Measurements from ENCODE around the gene FLNB.
"Not testable (repeated sequence)": the region's sequence is repeated elsewhere in the genome, so short reads cannot be mapped to it uniquely, and the experiment has no call there.

The FLNB gene

DNA sequence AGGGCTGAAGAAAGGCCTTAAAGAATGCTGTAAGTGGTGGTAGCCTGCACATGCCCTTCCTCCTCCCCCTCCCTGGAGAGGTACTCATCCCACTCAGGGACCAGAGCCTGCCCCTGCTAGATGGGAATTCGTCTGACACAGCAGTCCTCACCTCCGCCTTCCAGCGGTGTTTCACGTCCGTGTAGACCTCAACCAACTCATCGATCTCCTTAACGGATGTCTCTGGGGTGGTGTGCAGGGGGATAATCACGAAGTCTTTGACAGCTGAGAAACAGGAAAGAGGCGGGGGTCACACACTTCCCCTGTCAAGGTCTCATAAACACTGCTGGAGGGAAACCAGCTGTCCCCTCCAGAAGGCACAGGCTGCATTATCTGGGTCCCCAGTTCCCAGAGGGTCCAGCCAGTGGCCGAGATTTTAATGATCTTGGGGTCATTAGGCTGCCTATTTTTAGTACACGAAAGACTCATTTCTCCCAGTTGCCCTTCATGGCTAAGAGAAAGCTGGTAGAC lies 192.7 kb downstream of the FLNB start:
- no peak for DNase-seq

DNA sequence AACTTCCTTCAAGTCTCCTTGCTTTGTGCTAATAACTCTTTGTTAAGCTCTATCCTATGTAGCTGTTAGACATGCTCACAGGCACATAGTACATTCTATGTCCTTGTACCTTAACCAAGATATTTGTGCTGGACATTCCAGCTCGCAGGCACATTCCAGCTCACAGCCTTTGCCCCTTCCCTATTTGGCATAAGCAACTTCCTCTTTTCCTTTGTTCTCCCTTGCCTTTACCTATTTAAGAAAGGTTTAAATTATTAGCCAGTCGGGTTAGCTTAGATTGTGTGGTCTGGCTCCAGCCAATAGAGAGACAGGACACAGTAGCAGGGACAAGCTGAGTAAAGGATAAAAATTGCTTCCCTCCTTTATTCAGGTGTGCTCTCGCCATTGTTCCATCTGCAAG lies 193.2 kb downstream of the FLNB start:
- DNase-seq: not testable (repeated sequence)

DNA sequence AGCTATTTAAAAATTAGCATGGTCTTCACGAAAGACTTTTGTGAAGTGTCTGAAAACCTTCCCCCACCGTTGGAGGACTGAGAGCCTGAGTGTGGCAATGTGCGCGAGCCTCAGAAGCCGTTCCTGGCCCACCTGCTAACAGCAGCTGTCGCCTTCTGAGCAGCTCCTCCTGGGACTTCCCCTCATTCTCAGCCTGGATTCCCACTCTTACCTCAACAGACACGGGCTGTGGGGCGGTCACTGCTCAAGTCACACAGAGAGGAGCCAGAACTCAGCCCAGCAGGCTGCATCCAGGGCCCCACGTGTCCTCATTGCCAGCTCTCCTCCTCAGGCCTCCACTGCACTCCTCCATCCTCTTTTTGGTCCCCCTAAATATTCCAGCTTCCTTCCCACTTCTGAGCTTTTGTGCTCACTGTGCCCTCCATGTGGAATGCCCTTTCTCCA lies 194.7 kb downstream of the FLNB start:
- DNase-seq: no peak

DNA sequence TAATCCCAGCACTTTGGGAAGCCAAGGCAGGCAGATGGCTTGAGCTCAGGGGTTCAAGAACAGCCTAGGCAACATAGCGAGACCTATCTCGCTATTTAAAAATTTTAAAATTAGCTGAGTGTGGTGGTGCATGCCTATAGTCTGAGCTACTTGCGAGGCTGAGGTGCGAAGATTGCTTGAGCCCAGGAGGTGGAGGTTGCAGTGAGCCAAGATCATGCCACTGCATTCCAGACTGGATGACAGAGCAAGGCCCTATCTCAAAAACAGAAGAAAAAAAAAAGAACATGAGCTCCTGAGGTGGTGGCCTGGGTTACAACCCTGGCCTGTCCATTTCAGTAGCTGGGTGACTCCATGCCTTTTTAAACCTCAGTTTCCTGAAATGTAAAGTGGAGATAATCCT lies 195.3 kb downstream of the FLNB start:
- DNase-seq: no peak

DNA sequence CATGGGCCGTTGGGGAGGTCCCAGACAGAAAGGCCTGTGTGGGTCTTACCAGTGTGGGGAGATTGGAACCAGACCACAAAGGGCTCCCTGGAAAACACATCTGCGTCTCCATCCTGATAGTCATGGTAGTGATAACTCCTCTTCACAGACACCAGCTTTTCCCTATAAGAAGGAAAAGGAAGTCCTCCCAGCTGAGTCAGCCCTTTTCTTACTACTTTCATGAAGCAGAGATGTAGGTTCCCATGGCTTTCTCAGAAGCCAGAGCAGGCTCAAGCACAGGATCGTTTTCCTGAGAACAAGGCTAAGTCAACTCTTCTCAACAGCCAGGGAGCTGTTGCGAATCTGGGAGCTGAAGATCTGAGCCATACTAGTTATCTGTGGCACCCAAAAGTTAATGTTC lies 196.5 kb downstream of the FLNB start:
- no peak for DNase-seq

DNA sequence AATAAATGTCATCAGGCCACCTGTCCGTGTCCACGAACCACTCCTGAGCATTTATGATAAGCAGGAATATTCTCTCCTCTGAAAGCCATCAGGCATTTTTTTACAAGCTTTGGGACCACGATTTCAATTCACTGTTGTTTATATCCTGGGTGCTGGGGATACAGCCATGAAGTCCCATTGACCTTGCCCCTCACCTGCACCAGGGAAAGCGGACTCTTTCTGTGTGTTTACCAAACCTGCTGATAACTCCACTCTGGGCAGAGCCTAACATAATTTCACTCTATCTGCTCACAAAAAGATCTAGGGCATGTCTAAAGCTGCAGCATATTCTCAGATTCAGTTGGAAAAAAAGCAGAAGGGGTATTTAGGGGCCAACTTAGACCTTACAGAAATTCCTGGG lies 197.8 kb downstream of the FLNB start:
- no peak for DNase-seq

DNA sequence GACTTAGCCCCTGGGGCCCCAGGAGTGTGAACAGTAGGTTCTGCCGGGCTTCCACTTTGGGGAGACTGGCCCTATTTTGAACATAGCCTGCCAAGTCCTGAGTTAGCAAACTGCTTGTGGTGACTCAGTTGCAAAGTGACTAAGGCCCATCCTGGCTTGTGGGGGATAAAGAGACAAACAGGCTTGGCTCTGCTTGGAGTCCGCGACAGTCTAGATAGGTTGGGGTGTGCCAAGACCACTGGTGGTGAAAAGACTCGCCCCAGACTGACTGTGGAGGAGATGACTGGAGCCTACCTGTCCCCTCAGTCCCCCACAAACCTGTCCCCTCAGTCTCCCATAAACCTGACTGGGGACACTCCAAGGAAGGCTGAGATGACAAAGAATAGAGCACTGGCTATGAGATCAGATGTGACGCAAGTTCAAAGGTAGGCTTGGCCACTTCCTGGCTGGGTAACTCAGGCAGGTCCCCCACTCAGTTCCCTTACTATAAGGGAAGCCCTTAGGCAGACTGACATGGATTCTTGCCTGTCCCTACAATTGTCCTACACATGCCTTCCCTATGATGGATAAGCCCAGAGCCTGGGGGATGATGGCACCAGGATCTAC lies 198.3 kb downstream of the FLNB start:
- no peak for DNase-seq

DNA sequence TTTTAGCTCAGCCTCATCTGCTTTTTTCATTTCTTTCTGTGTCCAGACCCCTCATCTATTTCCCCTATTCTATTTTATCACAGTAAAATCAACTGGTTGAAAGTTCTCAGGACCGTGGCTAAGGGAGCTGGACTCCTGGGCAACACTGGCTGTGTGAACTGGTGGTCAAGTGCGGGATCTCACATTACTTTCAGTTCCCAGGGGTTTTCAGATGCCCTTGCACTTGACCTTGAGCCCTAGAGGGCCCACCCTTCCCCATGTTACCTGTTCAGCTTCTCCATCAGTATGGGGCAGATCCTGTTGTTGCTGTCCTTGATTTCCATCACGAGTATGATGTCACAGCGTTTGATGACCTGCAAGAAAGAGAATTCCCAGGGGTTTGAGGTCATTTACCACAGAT lies 199.7 kb downstream of the FLNB start:
- no peak for DNase-seq

DNA sequence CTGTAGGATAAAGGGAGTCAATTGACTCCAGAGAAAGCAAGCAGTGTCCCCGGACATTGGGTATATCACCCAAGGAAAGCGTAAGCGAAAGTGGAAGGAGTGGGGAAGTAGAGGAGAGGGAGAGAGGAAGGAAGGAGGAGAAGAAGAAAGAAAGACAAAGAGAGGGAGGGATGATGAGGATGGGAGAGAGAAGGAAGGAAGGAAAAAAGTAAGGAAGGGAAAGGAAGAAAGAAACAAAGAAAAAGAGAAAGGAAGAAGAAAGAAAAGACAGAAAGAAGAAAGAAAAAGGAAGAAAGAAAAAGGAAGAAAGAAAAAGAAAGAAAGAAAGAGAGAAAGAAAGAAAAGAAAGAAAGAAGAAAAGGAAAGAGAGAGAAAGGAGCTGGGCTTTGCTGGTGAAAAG lies 201.7 kb downstream of the FLNB start:
- no peak for DNase-seq

DNA sequence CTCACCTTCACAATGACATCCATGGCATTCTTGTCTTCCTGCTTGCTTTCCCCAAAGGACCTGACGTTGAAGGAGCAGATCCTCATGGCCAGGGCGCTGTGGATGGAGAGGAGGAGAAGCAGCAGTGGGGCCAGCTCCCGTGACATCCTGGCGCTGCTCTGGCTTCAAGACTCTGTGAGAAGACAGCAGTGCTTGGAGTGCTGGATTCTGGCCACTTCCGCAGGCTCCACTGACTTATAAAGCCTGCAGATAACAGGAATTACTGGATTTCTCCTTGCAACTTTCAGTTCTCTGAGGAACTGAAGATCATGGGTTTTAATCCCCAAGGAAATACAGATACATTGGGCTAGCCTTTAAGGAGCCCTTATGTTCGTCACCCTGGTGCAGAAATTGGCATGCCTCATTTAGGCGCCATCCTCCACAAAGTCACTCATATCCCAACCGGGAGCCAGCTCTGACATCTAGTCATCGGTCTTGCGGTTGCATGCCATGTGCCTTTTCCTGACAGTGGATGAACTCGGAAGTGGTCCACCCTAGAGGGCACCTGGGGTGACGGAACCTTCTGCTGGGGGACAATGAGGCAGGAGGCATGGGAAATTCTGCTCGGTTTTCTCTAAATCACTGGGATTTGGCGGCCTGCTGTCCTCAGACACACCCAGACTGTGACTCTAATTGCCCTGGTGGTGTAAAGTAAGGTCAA lies 202.7 kb downstream of the FLNB start, which contains the start of gene DNASE1L3:
Gene DNASE1L3 (minus strand): TSS at position 212 of the 700 bp plus-strand sequence. CDS start 66 bp downstream, at position 146.
- DNase-seq: no peak

DNA sequence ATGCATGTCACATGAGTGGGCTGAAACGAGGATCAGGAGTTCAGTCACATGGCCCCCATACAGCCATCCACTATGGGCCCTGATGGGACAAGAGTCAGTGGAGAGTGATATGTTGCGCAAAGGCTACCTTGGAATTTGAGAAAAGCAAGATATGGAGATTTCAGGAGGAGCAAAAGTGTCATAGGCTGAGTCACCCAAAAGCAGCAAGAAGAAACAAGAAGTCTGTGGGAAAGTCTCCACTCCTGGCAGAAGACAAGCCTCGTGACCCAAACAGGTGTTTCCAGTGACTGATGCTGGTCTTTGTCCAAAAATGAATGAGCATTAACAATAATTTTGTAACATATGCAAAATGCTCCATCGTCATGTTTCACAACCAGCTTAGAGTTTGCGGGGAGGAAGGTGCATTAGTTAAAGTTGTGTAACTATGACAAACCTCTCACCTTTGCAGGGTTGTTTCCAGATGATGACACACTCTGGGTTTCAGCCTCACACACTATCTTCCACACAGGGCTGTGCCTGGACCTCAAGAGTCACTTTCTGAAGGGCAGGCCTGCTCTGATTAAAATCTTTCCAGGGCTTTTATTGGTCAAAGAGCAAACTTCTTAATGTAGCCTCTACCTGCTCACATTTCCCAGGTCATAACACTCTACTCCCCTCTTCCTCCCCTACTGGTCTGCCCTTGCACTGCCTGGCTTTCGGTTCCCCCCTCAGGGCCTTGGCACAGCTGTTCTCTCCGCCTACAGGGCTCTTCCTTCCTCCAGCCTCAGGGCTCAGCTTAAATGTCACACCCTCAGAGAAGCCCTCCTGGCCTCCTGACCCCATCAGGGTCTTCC lies 206.5 kb downstream of the FLNB start:
- no peak for DNase-seq

DNA sequence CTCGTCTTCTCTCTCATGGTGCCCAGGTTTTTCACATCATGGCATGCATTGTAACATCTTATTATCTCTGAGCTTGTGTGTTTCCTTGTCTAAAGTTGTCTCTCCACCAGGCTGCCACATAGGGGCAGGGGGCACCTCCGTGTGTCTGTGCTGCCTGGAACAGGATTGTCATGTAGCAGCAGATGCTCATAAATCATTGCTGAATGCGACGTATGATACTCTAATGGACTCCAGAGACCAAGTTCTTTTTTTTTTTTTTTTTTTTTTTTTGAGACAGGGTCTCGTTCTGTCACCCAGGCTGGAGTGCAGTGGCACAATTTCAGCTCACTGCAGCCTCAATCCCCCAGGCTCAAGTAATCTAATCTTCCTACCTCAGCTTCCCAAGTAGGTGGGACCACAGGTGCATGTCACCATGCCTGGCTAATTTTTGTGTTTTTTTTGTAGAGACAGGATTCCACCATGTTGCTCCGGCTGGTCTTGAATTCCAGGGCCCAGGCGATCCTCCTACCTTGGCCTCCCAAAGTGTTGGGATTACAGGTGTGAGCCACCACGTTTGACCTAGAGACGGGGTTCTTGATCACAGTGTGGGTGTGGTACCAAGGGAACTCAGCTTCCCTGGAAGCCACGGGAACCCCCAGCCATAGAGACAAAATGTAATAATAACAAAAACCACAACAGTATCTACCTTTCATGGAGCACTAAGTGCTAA lies 207.2 kb downstream of the FLNB start:
- no peak for DNase-seq

DNA sequence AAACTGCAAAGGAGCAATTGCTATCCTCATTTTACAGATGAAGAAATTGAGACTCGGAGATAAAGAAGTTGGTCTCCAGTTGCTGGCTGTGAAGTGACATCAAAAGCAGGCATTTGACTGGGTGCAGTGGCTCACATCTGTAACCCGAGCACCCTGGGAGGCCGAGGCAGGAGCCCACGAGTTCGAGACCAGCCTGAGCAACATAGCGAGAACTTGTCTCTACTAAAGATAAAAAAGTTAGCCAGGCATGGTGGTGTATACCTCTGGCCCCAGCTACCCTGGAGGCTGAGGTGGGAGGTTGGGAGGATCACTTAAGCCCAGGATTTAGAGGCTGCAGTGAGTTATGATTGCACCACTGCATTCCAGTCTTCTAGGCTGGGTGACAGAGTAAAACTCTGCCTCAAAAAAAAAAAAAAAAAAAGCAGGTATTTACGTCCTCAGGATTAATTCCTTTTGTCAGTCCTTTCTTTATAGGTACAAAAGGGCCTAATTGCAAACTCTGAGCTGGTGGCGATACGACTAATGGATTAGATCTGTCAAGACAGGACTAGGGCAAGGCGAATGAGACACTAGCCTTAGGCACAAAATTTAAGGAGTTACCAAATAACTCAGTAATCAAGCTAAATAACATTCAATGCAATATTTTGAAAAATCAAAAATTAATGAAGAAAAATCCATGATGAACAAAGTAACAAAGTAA lies 208.4 kb downstream of the FLNB start:
- no peak for DNase-seq

DNA sequence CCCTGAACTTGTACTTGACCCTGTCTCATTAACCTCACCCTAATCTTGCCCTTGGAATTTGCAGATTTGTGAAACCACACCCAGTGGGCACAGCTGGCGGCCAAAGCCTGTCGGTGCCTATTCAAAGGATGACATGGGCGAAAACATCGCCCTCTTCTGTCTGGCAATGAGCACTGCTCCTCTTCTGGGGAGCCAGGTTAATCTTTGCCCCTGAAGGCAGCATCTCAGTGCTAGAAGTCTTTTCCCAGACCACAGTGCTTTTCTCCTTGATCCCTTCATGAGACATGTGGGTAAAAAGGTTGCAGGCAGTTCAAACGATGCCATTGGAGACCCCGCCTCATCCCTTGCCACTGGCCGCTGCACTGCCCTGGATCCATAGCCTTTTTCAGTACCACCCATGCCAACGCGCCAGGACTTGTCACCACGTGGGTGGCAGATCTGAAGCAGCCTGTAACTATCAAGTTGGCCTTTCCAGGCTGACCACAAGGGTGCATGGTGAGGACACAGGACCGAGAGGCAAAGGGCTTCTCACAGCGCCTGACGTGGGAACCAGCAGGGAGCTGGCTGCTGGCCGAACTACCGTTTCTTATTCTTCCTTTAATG lies 209.1 kb downstream of the FLNB start:
- DNase-seq: peak in 52 of 56 donors; percentile 16 to 83 (median 46)

DNA sequence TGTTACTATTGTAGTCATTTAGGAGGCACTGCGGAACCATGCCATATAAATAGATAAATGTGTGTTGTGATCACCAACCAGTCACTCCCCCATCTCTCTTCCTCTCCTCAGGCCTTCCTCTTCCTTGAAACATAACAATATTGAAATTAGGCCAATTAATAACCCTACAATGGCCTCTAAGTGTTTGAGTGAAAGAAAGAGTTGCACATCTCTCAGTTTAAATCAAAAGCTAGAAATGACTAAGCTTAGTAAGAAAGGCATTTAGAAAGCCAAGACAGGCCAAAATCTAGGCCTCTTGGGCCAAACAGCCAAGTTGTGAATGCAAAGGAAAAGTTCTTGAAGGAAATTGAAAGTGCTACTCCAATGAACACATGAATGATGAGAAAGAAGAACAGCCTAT lies 210.7 kb downstream of the FLNB start:
- no peak for DNase-seq
